A549 treated with ZK216348 at 1 μM for 4 hours (cell line): ENCODE results near the gene MLLT1. TPM values are rescaled to one million over a fixed set of nuclear protein-coding genes. Genes with fewer than 3 reads are reported as not detected.

Source experiments
- total RNA-seq: library from RNA; stranded (reverse); fragments of 200-300 nt; extraction: Qiagen RNA extraction; gene quantifications from 5 replicates; pipeline ENCODE4 v1.2.3, GENCODE V29; 2022; ENCODE audit warnings: low read depth

The MLLT1 gene
- 16.2 to 25.2 TPM (median 21.8 TPM) in 5 replicates for total RNA-seq

GRCh38 chr19:6279931-6280591 lies at the start of gene MLLT1:
MLLT1 (minus strand) TSS chr19:6279975; CDS start chr19:6279784, 191 bp downstream.

Other genes starting within 250 kb of the MLLT1 start
- 4.6 to 8.4 TPM (median 5.8 TPM) in 5 replicates for gene RFX2, start 169.5 kb downstream of the MLLT1 start, total RNA-seq
- 0.46 TPM in 1 of 5 replicates, not detected in the others for gene ACSBG2, start 144.3 kb downstream of the MLLT1 start, total RNA-seq
- not detected in 5 replicates for gene ACER1, start 53.6 kb upstream of the MLLT1 start, total RNA-seq
- gene CLPP, start 81.6 kb upstream of the MLLT1 start, total RNA-seq, result 37.0 to 72.8 TPM (median 70.3 TPM) in 5 replicates
- gene ALKBH7, start 92.8 kb upstream of the MLLT1 start, total RNA-seq, result 17.0 to 39.5 TPM (median 27.5 TPM) in 5 replicates
- 0.50 to 1.1 TPM (median 0.69 TPM) in 5 replicates for gene PSPN, start 96.0 kb upstream of the MLLT1 start, total RNA-seq
- 60.4 to 67.1 TPM (median 63.6 TPM) in 5 replicates for gene GTF2F1, start 113.2 kb upstream of the MLLT1 start, total RNA-seq
- gene KHSRP, start 144.8 kb upstream of the MLLT1 start, total RNA-seq, result 153 to 214 TPM (median 202 TPM) in 5 replicates
- gene SLC25A41, start 153.8 kb upstream of the MLLT1 start, total RNA-seq, result 0.11 to 0.23 TPM (median 0.15 TPM) in 4 of 5 replicates, not detected in the other
- 14.4 to 21.7 TPM (median 19.9 TPM) in 5 replicates for gene SLC25A23, start 179.8 kb upstream of the MLLT1 start, total RNA-seq
- 2.2 to 6.3 TPM (median 5.2 TPM) in 5 replicates for gene CRB3, start 184.3 kb upstream of the MLLT1 start, total RNA-seq
- 0.13 to 0.27 TPM (median 0.24 TPM) in 4 of 5 replicates, not detected in the other for gene DENND1C, start 201.8 kb upstream of the MLLT1 start, total RNA-seq
- gene TUBB4A, start 222.3 kb upstream of the MLLT1 start, total RNA-seq, result 4.4 to 8.1 TPM (median 7.2 TPM) in 5 replicates